ENCODE data around the gene KIF6.

DNA sequence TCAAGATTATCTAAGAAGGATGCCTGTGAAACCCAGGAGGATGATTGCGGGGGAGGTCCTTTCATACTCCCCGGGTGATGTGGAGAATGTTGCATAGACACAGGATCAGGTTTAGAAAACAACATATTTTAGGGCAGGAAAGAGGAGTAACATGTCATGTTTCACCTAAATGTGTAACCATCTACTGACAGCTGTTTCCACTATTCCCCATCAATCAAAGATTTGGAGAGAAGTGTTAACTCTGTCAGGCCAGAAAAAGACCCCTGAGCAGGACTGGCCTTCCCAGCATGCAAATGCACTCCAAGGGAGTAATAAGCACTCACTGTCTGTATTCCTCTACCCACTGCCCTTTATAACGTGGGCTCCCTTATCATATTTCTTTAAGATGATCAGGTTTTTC, 254.7 kb downstream of the KIF6 start:
- TF ChIP-seq, protein P1, sequence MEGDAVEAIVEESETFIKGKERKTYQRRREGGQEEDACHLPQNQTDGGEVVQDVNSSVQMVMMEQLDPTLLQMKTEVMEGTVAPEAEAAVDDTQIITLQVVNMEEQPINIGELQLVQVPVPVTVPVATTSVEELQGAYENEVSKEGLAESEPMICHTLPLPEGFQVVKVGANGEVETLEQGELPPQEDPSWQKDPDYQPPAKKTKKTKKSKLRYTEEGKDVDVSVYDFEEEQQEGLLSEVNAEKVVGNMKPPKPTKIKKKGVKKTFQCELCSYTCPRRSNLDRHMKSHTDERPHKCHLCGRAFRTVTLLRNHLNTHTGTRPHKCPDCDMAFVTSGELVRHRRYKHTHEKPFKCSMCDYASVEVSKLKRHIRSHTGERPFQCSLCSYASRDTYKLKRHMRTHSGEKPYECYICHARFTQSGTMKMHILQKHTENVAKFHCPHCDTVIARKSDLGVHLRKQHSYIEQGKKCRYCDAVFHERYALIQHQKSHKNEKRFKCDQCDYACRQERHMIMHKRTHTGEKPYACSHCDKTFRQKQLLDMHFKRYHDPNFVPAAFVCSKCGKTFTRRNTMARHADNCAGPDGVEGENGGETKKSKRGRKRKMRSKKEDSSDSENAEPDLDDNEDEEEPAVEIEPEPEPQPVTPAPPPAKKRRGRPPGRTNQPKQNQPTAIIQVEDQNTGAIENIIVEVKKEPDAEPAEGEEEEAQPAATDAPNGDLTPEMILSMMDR (IDR thresholded peaks at IDR 0.05; ENCODE audit: low read length), result no peak
- TF ChIP-seq EZH2phosphoT487 (IDR thresholded peaks at IDR 0.05; ENCODE audit: low read length), result no peak
